Measurements from ENCODE around the gene KANK4.

GRCh38 chr1:62259551-62259950 lies 59.7 kb downstream of the KANK4 start:
- TF ChIP-seq CTCF (conservative IDR thresholded peaks at IDR 0.05; ENCODE audit: low read length) (no peak), EZH2phosphoT487 (IDR thresholded peaks at IDR 0.05; ENCODE audit: borderline replicate concordance) (no peak)

Data from Loucy (cell line).